ENCODE results near the gene KIF5A. TPM values are rescaled to one million over a fixed set of nuclear protein-coding genes. Genes with fewer than 3 reads are reported as not detected.

Gene KIF5A
- total RNA-seq, 1 donor, result 0.36 TPM

DNA sequence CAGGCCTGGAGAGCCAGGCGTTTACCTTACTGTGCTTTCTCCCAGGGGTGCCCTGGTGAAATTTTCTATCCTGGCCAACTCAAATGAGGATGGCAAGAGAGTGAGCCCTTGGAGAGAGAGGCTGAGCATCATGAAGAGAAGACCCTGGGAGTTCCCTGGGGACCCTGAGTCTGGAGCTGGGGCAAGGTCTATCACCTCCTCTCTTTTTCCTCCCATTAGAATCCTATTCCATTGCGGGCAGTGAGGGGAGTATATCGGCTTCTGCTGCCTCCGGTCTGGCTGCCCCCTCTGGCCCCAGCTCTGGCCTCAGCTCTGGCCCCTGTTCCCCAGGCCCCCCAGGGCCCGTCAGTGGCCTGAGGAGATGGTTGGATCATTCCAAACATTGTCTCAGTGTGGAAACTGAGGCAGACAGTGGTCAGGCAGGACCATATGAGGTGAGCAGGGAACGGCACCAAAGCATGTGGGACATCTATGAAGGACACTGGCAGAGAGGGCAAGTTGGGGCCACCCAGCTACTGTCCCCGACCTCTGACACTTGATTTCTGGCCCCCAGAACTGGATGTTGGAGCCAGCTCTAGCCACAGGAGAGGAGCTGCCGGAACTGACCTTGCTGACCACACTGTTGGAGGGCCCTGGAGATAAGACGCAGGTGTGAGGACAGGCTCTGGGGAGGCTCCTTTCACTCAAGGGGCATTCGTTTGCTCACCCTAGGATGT is 63.0 kb downstream of the KIF5A start:
- DNase-seq (ENCODE audit: insufficient read length, low spot score, missing footprints), result peak; percentile 41
- Histone ChIP-seq H3K9me3 (ENCODE audit: low read depth, low read length) (no peaks in the 10 kb centered on the region), H2AFZ (ENCODE audit: low read length) (no peak overlapping the region), H3K4me1 (ENCODE audit: insufficient read depth, low read length) (peaks cover 17% of the 10 kb centered on the region), H4K20me1 (ENCODE audit: insufficient read depth, low read length) (no peaks in the 10 kb centered on the region), H3K4me3 (ENCODE audit: insufficient read depth, low read length) (no peak overlapping the region), H3K27ac (ENCODE audit: low read depth, low read length) (no peak overlapping the region), H3K4me2 (ENCODE audit: insufficient read depth, low read length) (no peak overlapping the region), H3K36me3 (ENCODE audit: insufficient read depth, low read length) (peaks cover 9% of the 10 kb centered on the region), H3K27me3 (ENCODE audit: insufficient read depth, low read length) (no peaks in the 10 kb centered on the region), H3K79me2 (ENCODE audit: insufficient read depth, low read length) (no peaks in the 10 kb centered on the region)
- TF ChIP-seq, protein P1, sequence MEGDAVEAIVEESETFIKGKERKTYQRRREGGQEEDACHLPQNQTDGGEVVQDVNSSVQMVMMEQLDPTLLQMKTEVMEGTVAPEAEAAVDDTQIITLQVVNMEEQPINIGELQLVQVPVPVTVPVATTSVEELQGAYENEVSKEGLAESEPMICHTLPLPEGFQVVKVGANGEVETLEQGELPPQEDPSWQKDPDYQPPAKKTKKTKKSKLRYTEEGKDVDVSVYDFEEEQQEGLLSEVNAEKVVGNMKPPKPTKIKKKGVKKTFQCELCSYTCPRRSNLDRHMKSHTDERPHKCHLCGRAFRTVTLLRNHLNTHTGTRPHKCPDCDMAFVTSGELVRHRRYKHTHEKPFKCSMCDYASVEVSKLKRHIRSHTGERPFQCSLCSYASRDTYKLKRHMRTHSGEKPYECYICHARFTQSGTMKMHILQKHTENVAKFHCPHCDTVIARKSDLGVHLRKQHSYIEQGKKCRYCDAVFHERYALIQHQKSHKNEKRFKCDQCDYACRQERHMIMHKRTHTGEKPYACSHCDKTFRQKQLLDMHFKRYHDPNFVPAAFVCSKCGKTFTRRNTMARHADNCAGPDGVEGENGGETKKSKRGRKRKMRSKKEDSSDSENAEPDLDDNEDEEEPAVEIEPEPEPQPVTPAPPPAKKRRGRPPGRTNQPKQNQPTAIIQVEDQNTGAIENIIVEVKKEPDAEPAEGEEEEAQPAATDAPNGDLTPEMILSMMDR (IDR thresholded peaks at IDR 0.05; ENCODE audit: extremely low read depth, low read depth, low read length), result no peak

DNA sequence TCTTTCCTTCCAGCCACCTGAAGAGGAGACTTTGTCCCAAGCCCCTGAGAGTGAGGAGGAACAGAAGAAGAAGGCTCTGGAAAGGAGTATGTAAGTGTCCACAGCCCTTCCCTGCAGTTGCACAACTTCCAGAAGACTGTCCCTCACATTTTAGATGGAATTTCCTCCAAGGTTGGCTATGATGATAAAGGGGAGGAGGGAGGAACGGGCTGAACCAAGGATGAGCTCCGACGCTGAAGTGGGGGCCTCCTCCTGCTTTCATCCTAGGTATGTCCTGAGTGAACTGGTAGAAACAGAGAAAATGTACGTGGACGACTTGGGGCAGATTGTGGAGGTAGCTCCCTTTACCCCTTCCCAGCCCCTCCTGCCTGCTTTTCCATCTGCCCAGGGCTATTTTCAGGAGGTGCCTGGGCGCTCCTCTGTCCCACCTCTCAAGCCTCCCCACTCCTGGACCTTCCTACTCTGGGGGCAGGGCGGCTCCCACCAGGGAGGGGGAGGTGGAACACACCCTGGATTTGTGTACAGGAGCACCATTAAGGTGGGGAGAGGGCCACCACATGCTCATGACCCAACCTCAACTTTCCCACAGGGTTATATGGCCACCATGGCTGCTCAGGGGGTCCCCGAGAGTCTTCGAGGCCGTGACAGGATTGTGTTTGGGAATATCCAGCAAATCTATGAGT is 63.7 kb downstream of the KIF5A start:
- TF ChIP-seq, protein P1 (IDR thresholded peaks at IDR 0.05; ENCODE audit: extremely low read depth, low read depth, low read length), result no peak
- no peak overlapping the region for H2AFZ ChIP-seq (ENCODE audit: low read length)
- DNase-seq (ENCODE audit: insufficient read length, low spot score, missing footprints), result peak; percentile 81
- no peak overlapping the region for H3K4me3 ChIP-seq (ENCODE audit: insufficient read depth, low read length)
- H3K79me2 ChIP-seq (ENCODE audit: insufficient read depth, low read length), result no peaks in the 10 kb centered on the region
- no peak overlapping the region for H3K27ac ChIP-seq (ENCODE audit: low read depth, low read length)
- H3K4me1 ChIP-seq (ENCODE audit: insufficient read depth, low read length), result peaks cover 17% of the 10 kb centered on the region
- no peaks in the 10 kb centered on the region for H3K27me3 ChIP-seq (ENCODE audit: insufficient read depth, low read length)
- no peaks in the 10 kb centered on the region for H3K9me3 ChIP-seq (ENCODE audit: low read depth, low read length)
- H4K20me1 ChIP-seq (ENCODE audit: insufficient read depth, low read length), result no peaks in the 10 kb centered on the region
- no peak overlapping the region for H3K4me2 ChIP-seq (ENCODE audit: insufficient read depth, low read length)
- peaks cover 7% of the 10 kb centered on the region for H3K36me3 ChIP-seq (ENCODE audit: insufficient read depth, low read length)

DNA sequence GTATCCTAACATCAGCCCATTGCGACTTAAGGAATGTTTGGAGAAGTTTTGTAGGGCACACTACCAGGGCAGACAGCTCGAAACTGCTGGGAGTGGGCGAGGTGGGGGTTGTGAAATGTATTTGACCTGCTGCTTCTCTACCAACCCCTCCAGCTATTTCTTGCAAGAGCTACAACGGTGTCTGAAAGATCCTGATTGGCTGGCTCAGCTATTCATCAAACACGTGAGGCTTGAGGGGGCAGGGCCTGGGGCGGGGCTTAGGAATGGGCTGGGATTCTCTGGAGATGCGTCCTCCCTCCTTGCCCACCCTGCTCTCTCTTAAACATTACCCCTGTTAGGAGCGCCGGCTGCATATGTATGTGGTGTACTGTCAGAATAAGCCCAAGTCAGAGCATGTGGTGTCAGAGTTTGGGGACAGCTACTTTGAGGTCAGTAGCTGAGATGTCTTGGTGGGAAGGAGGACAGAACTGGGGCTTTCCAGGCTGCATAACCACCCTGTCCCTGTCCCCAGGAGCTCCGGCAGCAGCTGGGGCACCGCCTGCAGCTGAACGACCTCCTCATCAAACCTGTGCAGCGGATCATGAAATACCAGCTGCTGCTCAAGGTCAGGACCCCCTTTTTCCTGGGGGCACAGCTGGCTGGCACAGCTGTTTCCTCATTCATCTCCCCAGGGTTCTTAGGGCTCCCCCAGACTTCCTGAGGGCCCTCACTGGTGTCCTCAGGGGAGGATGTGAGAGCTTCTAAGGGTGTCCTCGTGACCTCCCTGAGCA is 64.5 kb downstream of the KIF5A start:
- Histone ChIP-seq H3K4me3 (ENCODE audit: insufficient read depth, low read length) (no peak overlapping the region), H2AFZ (ENCODE audit: low read length) (no peak overlapping the region), H3K4me1 (ENCODE audit: insufficient read depth, low read length) (peaks cover 17% of the 10 kb centered on the region), H3K9me3 (ENCODE audit: low read depth, low read length) (no peaks in the 10 kb centered on the region), H3K27ac (ENCODE audit: low read depth, low read length) (no peak overlapping the region), H3K36me3 (ENCODE audit: insufficient read depth, low read length) (peaks cover 7% of the 10 kb centered on the region), H3K27me3 (ENCODE audit: insufficient read depth, low read length) (peaks cover 4% of the 10 kb centered on the region), H3K4me2 (ENCODE audit: insufficient read depth, low read length) (no peak overlapping the region), H3K79me2 (ENCODE audit: insufficient read depth, low read length) (no peaks in the 10 kb centered on the region), H4K20me1 (ENCODE audit: insufficient read depth, low read length) (no peaks in the 10 kb centered on the region)
- peak; percentile 88 for DNase-seq (ENCODE audit: insufficient read length, low spot score, missing footprints)
- TF ChIP-seq, protein P1 (IDR thresholded peaks at IDR 0.05; ENCODE audit: extremely low read depth, low read depth, low read length), result no peak
